Calu3 (cell line): ENCODE results near the gene CNKSR3. TPM values are rescaled to one million over a fixed set of nuclear protein-coding genes. Genes with fewer than 3 reads are reported as not detected.

Source experiments
- BruUV-seq: library from RNA; stranded (reverse); fragments of 400-500 nt; replicated peaks from 2 replicates; lab custom pipeline; 2021; lab: Mats Ljungman, UMichigan
- CTCF ChIA-PET: fragments of 300-600 bp; sonication (Branson Sonifier 250); formaldehyde crosslinking; loops from one replicate; lab custom pipeline; 2022; ENCODE audit warnings: antibody characterized with exemption; lab: Charles Lee
- DNase-seq: peaks from one replicate; pipeline ENCODE4 v3.0.0; 2022
- H3K27ac Mint-ChIP-seq: one replicate; pipeline ENCODE4 v1.8.0; 2022; ENCODE audit warnings: mixed read lengths; ENCODE audit not compliant: unreplicated experiment
- H3K27me3 Mint-ChIP-seq: one replicate; pipeline ENCODE4 v1.8.0; 2022; ENCODE audit warnings: mixed read lengths; ENCODE audit not compliant: unreplicated experiment
- H3K36me3 Mint-ChIP-seq: one replicate; pipeline ENCODE4 v1.8.0; 2022; ENCODE audit warnings: mild to moderate bottlenecking, moderate library complexity, mixed read lengths; ENCODE audit not compliant: insufficient read depth, unreplicated experiment
- H3K4me1 Mint-ChIP-seq: one replicate; pipeline ENCODE4 v1.8.0; 2022; ENCODE audit warnings: mild to moderate bottlenecking, low read depth, mixed read lengths; ENCODE audit not compliant: unreplicated experiment
- H3K4me3 Mint-ChIP-seq: one replicate; pipeline ENCODE4 v1.8.0; 2022; ENCODE audit warnings: mild to moderate bottlenecking, low read depth, moderate library complexity, mixed read lengths; ENCODE audit not compliant: unreplicated experiment
- H3K9me3 Mint-ChIP-seq: one replicate; pipeline ENCODE4 v1.8.0; 2022; ENCODE audit warnings: low read depth, mixed read lengths; ENCODE audit not compliant: unreplicated experiment
- intact Hi-C: fragments of 100-400 bp; cut with micrococcal nuclease; formaldehyde crosslinking; loops from one replicate; pipeline ENCODE4 v1.10.0; 2022; ENCODE audit not compliant: unreplicated experiment
- total RNA-seq: library from RNA; stranded (reverse); gene quantifications from 2 replicates; pipeline ENCODE4 v1.2.3, GENCODE V29; 2022
- TF ChIP-seq, protein P1 (sequence below): fragments of 200-600 bp; IDR thresholded peaks from one replicate; pipeline ENCODE4 v1.8.0; 2022; ENCODE audit warnings: antibody characterized with exemption; ENCODE audit not compliant: unreplicated experiment

Gene CNKSR3
- total RNA-seq, 1 experiment from 2014 or later, result 4.0 TPM

- CTCF ChIA-PET, result no interaction called here
- Mint-ChIP-seq H3K27ac (no peak overlapping the region), H3K4me1 (peaks cover 18% of the 10 kb centered on the region), H3K4me3 (no peak overlapping the region), H3K27me3 (no peaks in the 10 kb centered on the region), H3K36me3 (peaks cover 9% of the 10 kb centered on the region), H3K9me3 (no peaks in the 10 kb centered on the region)
- no peak for DNase-seq
- BruUV-seq, result no TSS peak
- TF ChIP-seq, protein P1, sequence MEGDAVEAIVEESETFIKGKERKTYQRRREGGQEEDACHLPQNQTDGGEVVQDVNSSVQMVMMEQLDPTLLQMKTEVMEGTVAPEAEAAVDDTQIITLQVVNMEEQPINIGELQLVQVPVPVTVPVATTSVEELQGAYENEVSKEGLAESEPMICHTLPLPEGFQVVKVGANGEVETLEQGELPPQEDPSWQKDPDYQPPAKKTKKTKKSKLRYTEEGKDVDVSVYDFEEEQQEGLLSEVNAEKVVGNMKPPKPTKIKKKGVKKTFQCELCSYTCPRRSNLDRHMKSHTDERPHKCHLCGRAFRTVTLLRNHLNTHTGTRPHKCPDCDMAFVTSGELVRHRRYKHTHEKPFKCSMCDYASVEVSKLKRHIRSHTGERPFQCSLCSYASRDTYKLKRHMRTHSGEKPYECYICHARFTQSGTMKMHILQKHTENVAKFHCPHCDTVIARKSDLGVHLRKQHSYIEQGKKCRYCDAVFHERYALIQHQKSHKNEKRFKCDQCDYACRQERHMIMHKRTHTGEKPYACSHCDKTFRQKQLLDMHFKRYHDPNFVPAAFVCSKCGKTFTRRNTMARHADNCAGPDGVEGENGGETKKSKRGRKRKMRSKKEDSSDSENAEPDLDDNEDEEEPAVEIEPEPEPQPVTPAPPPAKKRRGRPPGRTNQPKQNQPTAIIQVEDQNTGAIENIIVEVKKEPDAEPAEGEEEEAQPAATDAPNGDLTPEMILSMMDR, result no peak
- intact Hi-C loops, result loop anchor here (5.0 kb wide), 2 partner anchors 40 to 185 kb away; no protein-coding TSS in a partner anchor
Measured at GRCh38 chr6:154341871-154342270, 168.6 kb downstream of the CNKSR3 start.

DNA sequence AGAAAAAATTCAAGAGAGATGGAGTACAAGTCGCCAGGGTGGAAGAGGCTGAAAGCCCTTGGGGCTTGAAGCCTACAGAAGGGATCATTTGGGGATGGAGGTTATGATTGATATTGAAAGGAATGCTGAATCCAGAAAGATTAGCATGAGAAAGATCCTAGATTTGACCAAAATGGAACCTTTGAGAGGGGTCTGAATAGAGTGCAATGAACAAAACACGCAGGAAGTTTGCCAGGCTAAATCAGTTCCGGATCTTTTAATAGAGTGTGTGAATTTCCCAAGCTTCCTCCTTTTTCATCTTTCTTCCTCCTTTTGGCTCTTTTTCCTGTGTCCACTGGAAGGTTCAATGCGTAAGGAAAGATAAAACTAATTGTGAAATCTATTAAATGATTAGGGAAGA lies 169.1 kb downstream of the CNKSR3 start:
- Mint-ChIP-seq H3K9me3 (no peaks in the 10 kb centered on the region), H3K27me3 (no peaks in the 10 kb centered on the region), H3K36me3 (peaks cover 9% of the 10 kb centered on the region), H3K4me3 (no peak overlapping the region), H3K27ac (no peak overlapping the region), H3K4me1 (peaks cover 18% of the 10 kb centered on the region)
- intact Hi-C loops, result loop anchor here (5.0 kb wide), 2 partner anchors 39 to 184 kb away; no protein-coding TSS in a partner anchor
- TF ChIP-seq, protein P1, result no peak
- CTCF ChIA-PET, result interaction anchor here (0.6 kb wide), 1 partner anchor 104 kb away, joined by 3 read pairs; no protein-coding TSS in a partner anchor
- BruUV-seq, result no TSS peak
- no peak for DNase-seq

Other genes starting within 250 kb of the CNKSR3 start
- gene IPCEF1, start 153.9 kb downstream of the CNKSR3 start, total RNA-seq, result 0.29 and 0.52 TPM in 2 replicates
- 28.0 and 28.6 TPM in 2 replicates for gene SCAF8, start 222.7 kb upstream of the CNKSR3 start, total RNA-seq